ENCODE measurements around the gene TGFBR1. TPM values are rescaled to one million over a fixed set of nuclear protein-coding genes. Genes with fewer than 3 reads are reported as not detected.

The TGFBR1 gene
- total RNA-seq, 6 donors from 2014 or later: 13.6 to 63.1 (median 37.9) TPM

- no peak for ATAC-seq (ENCODE audit: low FRiP score in 2 of 2)
- H3K4me3 ChIP-seq: no peak overlapping the region
- WGBS, 2 donors: 87 to 92% methylated on average over 6 of the region's 6 CpGs
- H3K9me3 ChIP-seq: no peaks in the 10 kb centered on the region
- H3K36me3 ChIP-seq: no peaks in the 10 kb centered on the region
- TF ChIP-seq CTCF (IDR thresholded peaks at IDR 0.05) (no peak), POLR2A (IDR thresholded peaks at IDR 0.05) (no peak), POLR2AphosphoS5 (IDR thresholded peaks at IDR 0.05) (no peak), EP300 (IDR thresholded peaks at IDR 0.05) (no peak)
- DNase-seq: no peak
- no peak overlapping the region for H3K27ac ChIP-seq
- no peaks in the 10 kb centered on the region for H3K4me1 ChIP-seq
- H3K27me3 ChIP-seq: no peaks in the 10 kb centered on the region
These were observed 55.3 kb downstream of the TGFBR1 start for GRCh38 chr9:99160173-99160572.

DNA sequence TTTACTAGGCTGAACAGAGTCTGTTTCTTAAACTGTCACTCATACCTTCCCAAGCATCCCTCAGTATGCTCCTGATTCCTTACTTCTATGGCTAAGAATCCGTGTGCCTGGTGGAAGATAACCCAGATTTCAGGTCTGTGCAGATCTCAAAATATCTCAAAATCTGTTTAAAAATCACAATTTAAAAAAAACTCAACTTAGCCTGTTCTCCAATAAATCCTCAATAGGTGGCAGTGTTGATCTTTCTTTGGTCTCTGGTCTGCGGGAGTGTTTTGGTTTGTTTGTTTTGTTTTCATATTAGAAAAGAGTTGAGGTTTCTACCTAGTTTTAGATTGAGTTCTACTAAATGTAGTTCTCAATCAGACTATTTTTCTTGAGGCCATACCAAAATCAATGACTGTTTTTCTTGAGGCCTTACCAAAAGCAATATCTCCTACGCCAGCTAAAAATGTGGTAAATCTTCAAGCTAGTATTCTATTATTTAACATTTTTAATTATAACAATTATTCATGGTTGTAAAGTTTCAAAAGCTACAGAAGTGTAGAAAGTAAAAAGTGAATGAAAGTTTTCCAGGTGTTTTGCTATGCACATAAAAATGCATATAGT is 57.9 kb downstream of the TGFBR1 start:
- H3K4me1 ChIP-seq: no peaks in the 10 kb centered on the region
- ATAC-seq (ENCODE audit: low FRiP score in 2 of 2): peak in 1 of 2 donors; percentile 42
- no peaks in the 10 kb centered on the region for H3K36me3 ChIP-seq
- DNase-seq: no peak
- WGBS, 2 donors: 31 to 34% methylated on average over 3 of the region's 3 CpGs
- TF ChIP-seq EP300 (IDR thresholded peaks at IDR 0.05) (no peak), POLR2AphosphoS5 (IDR thresholded peaks at IDR 0.05) (no peak), CTCF (IDR thresholded peaks at IDR 0.05) (peak in 3 of 6 experiments; percentile 29 to 39 (median 34)), POLR2A (IDR thresholded peaks at IDR 0.05) (no peak)
- H3K27me3 ChIP-seq: no peaks in the 10 kb centered on the region
- H3K4me3 ChIP-seq: no peak overlapping the region
- H3K9me3 ChIP-seq: no peaks in the 10 kb centered on the region
- no peak overlapping the region for H3K27ac ChIP-seq

- H3K27me3 ChIP-seq: no peaks in the 10 kb centered on the region
- DNase-seq (no peak), ATAC-seq (ENCODE audit: low FRiP score in 2 of 2) (no peak)
- H3K36me3 ChIP-seq: no peaks in the 10 kb centered on the region
- H3K9me3 ChIP-seq: no peaks in the 10 kb centered on the region
- WGBS, 2 donors: 89 to 91% methylated on average over 2 of the region's 2 CpGs
- no peak overlapping the region for H3K27ac ChIP-seq
- H3K4me3 ChIP-seq: no peak overlapping the region
- TF ChIP-seq EP300 (IDR thresholded peaks at IDR 0.05) (no peak), CTCF (IDR thresholded peaks at IDR 0.05) (no peak), POLR2AphosphoS5 (IDR thresholded peaks at IDR 0.05) (no peak), POLR2A (IDR thresholded peaks at IDR 0.05) (no peak)
- no peaks in the 10 kb centered on the region for H3K4me1 ChIP-seq
These were observed 61.2 kb downstream of the TGFBR1 start for GRCh38 chr9:99166149-99166548.

DNA sequence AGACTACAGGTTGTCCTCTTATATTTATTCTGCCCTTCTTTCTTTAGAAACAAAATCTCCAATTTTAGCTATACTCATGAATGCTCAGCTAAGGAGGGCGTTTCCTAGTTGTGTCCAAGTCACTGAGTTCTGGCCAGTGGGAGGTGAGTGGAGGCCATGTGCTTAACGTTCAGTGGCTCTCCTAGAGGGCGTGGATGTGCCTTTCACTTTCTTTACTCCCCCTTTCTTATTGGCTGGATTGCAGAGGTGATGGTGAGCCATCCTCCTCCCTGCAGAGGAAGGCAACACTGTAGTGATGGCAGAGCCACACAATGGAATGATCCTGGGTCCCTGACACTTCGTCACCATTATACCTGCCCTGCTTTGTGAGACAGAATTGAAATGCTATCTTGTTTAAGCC is 62.2 kb downstream of the TGFBR1 start:
- DNase-seq: no peak
- no peak overlapping the region for H3K4me3 ChIP-seq
- no peak for ATAC-seq (ENCODE audit: low FRiP score in 2 of 2)
- H3K27ac ChIP-seq: no peak overlapping the region
- H3K27me3 ChIP-seq: no peaks in the 10 kb centered on the region
- no peaks in the 10 kb centered on the region for H3K9me3 ChIP-seq
- H3K36me3 ChIP-seq: no peaks in the 10 kb centered on the region
- WGBS, 2 donors: 67 to 74% methylated on average over 4 of the region's 4 CpGs
- H3K4me1 ChIP-seq: no peaks in the 10 kb centered on the region
- TF ChIP-seq POLR2AphosphoS5 (IDR thresholded peaks at IDR 0.05): no peak
- TF ChIP-seq EP300 (IDR thresholded peaks at IDR 0.05): no peak

GRCh38 chr9:99167694-99168093 is 62.8 kb downstream of the TGFBR1 start:
- DNase-seq: no peak
- no peaks in the 10 kb centered on the region for H3K4me1 ChIP-seq
- no peaks in the 10 kb centered on the region for H3K9me3 ChIP-seq
- H3K4me3 ChIP-seq: no peak overlapping the region
- TF ChIP-seq POLR2A (IDR thresholded peaks at IDR 0.05) (no peak), EP300 (IDR thresholded peaks at IDR 0.05) (no peak), POLR2AphosphoS5 (IDR thresholded peaks at IDR 0.05) (no peak), CTCF (IDR thresholded peaks at IDR 0.05) (no peak)
- 49 to 72% methylated on average over 3 of the region's 3 CpGs for WGBS, 2 donors
- no peak overlapping the region for H3K27ac ChIP-seq
- no peaks in the 10 kb centered on the region for H3K27me3 ChIP-seq
- no peaks in the 10 kb centered on the region for H3K36me3 ChIP-seq
- ATAC-seq (ENCODE audit: low FRiP score in 2 of 2): no peak
